Prostate gland (tissue), 2 donors: ENCODE measurements around the gene DDX46. TPM values are rescaled to one million over a fixed set of nuclear protein-coding genes. Genes with fewer than 3 reads are reported as not detected.

Experiments used
- DNase-seq: peaks from one replicate; pipeline ENCODE4 v3.0.0-alpha.2; 2019; ENCODE audit warnings: low spot score
- H3K27ac ChIP-seq, 2 donors: fragments of 200-600 bp; sonication (generic); 2 replicates each; pipeline ENCODE4 v1.5.1; 2017 to 2019
- H3K27me3 ChIP-seq: fragments of 200-600 bp; sonication (generic); replicated peaks from 2 replicates; pipeline ENCODE4 v1.5.1; 2019; ENCODE audit not compliant: insufficient read depth
- H3K36me3 ChIP-seq, 2 donors: fragments of 200-600 bp; sonication (generic); 1 replicate in 1 of 2; 2 replicates in 1 of 2; pipeline versions ENCODE4 v1.5.1 to v1.8.1; 2017 to 2019
- H3K4me1 ChIP-seq: fragments of 200-600 bp; sonication (generic); replicated peaks from 2 replicates; pipeline ENCODE4 v1.5.1; 2019
- H3K4me3 ChIP-seq, 2 donors: fragments of 200-600 bp; sonication (generic); 2 replicates each; pipeline ENCODE4 v1.5.1; 2017 to 2019
- H3K9me3 ChIP-seq: fragments of 200-600 bp; sonication (generic); 2 replicates; pipeline ENCODE4 v1.5.1; 2017
- CTCF ChIP-seq, 4 experiments: fragments of 200-600 bp in 2 of 4; fragments of 450-650 bp in 2 of 4; sonication (generic) in 2 of 4; IDR thresholded peaks; 1 replicate in 3 of 4; 2 replicates in 1 of 4; pipeline ENCODE4 v1.5.1; 2016 to 2019; ENCODE audit warnings: antibody characterized with exemption in 4 of 4, mild to moderate bottlenecking in 2 of 4, moderate library complexity in 2 of 4
- POLR2A ChIP-seq: fragments of 450-650 bp; IDR thresholded peaks from one replicate; pipeline ENCODE4 v1.6.1; 2016; ENCODE audit warnings: antibody characterized with exemption, mild to moderate bottlenecking
- POLR2AphosphoS5 ChIP-seq: sonication (generic); formaldehyde crosslinking; IDR thresholded peaks from one replicate; pipeline ENCODE4 v1.6.1; 2017; ENCODE audit warnings: antibody characterized with exemption
- WGBS: methylation state at CpG from one replicate; pipeline ENCODE4 v1.1.5; 2018; 5-methylcytosine and 5-hydroxymethylcytosine counted together
- intact Hi-C: fragments of 100-400 bp; cut with DNase I; formaldehyde crosslinking; loops from one replicate; pipeline ENCODE4 v1.14.2; 2022
- total RNA-seq, 2 donors: library from RNA; depleted of rRNA; stranded (reverse); fragments of >200 nt; gene quantifications; one replicate each; pipeline ENCODE4 v1.1.0, GENCODE V29; 2016

Gene DDX46
- total RNA-seq, 2 donors from 2014 or later = 25.9 to 28.2 TPM

- DNase-seq = no peak
- no peak overlapping the region for H3K4me3 ChIP-seq
- H3K36me3 ChIP-seq = no peaks in the 10 kb centered on the region
- H3K27me3 ChIP-seq = no peaks in the 10 kb centered on the region
- peak overlapping the region; percentile 90 to 93 for H3K27ac ChIP-seq
- H3K9me3 ChIP-seq = no peaks in the 10 kb centered on the region
- intact Hi-C loops = no loop called here
- TF ChIP-seq CTCF (IDR thresholded peaks at IDR 0.05) (no peak), POLR2A (no peak), POLR2AphosphoS5 (no peak)
- H3K4me1 ChIP-seq = peaks cover 6% of the 10 kb centered on the region
- WGBS = 83% methylated on average over 6 of the region's 6 CpGs
Measured at GRCh38 chr5:134873494-134873893, 114.9 kb downstream of the DDX46 start.

GRCh38 chr5:134873987-134874830, 115.6 kb downstream of the DDX46 start, which contains the start of gene TXNDC15:
Gene TXNDC15 (plus strand): TSS chr5:134874371. CDS start chr5:134874428, 57 bp downstream.
- intact Hi-C loops = loop anchor here (2.0 kb wide), 1 partner anchor 31 kb away; the partner anchor contains the start of gene PCBD2
- peak within 1 kb of the TSS; percentile 90 to 93 for H3K27ac ChIP-seq
- H3K4me1 ChIP-seq = peaks cover 6% of the 10 kb centered on the region
- H3K27me3 ChIP-seq = no peaks in the 10 kb centered on the region
- H3K4me3 ChIP-seq = peak within 1 kb of the TSS; percentile 84 to 86
- H3K9me3 ChIP-seq = no peaks in the 10 kb centered on the region
- DNase-seq = peak; percentile 80
- WGBS = 4% methylated on average over 72 of the region's 79 CpGs
- TF ChIP-seq CTCF (IDR thresholded peaks at IDR 0.05) (no peak), POLR2AphosphoS5 (peak; percentile 83), POLR2A (peak; percentile 55)
- H3K36me3 ChIP-seq = no peaks in the 10 kb centered on the region

GRCh38 chr5:134874831-134875655, 116.5 kb downstream of the DDX46 start:
- no peaks in the 10 kb centered on the region for H3K27me3 ChIP-seq
- H3K36me3 ChIP-seq = no peaks in the 10 kb centered on the region
- H3K9me3 ChIP-seq = no peaks in the 10 kb centered on the region
- 7% methylated on average over 20 of the region's 20 CpGs for WGBS
- DNase-seq = peak; percentile 14
- intact Hi-C loops = loop anchor here (2.0 kb wide), 1 partner anchor 30 kb away; the partner anchor contains the start of gene PCBD2
- H3K4me1 ChIP-seq = peaks cover 6% of the 10 kb centered on the region
- H3K4me3 ChIP-seq = peak overlapping the region; percentile 84 to 86
- H3K27ac ChIP-seq = peak overlapping the region; percentile 90 to 93
- TF ChIP-seq POLR2AphosphoS5 (no peak), POLR2A (no peak), CTCF (IDR thresholded peaks at IDR 0.05) (no peak)

- Histone ChIP-seq H3K27ac (no peak overlapping the region), H3K9me3 (no peaks in the 10 kb centered on the region), H3K36me3 (no peaks in the 10 kb centered on the region), H3K27me3 (no peaks in the 10 kb centered on the region), H3K4me1 (peaks cover 6% of the 10 kb centered on the region), H3K4me3 (no peak overlapping the region)
- TF ChIP-seq POLR2A (no peak), POLR2AphosphoS5 (no peak), CTCF (IDR thresholded peaks at IDR 0.05) (no peak)
- intact Hi-C loops = no loop called here
- DNase-seq = no peak
Measured at GRCh38 chr5:134877159-134877558, 118.6 kb downstream of the DDX46 start.
